OCI-LY3 (cell line): ENCODE results near the gene LIFR.

Experiments used
- CTCF ChIP-seq: fragments of 200-600, 300-600 bp; sonication (generic); IDR thresholded peaks from 2 replicates; pipeline ENCODE4 v1.5.1; 2014; ENCODE audit warnings: antibody characterized with exemption, low read length, low read depth
- EZH2phosphoT487 ChIP-seq: fragments of 200-600 bp; shearing (Covaris generic); IDR thresholded peaks from 2 replicates; pipeline ENCODE4 v1.6.1; 2018; ENCODE audit warnings: antibody characterized with exemption, mixed run types, low read depth

GRCh38 chr5:38462976-38463633 is 93.3 kb downstream of the LIFR start:
- TF ChIP-seq CTCF: no peak
- no peak for TF ChIP-seq EZH2phosphoT487
